Measurements from ENCODE around the gene CCNA1.

GRCh38 chr13:36385489-36385888 is 46.8 kb upstream of the CCNA1 start:
- TF ChIP-seq ZNF600 (tag by site-specific recombination; IDR thresholded peaks at IDR 0.05) = no peak
- TF ChIP-seq ZNF561 (tag by site-specific recombination; IDR thresholded peaks at IDR 0.05; ENCODE audit: borderline replicate concordance) = no peak
- no peak for TF ChIP-seq ZNF274 (IDR thresholded peaks at IDR 0.05; ENCODE audit: low read length)
- no peak for TF ChIP-seq ZNF274 (tag by site-specific recombination; IDR thresholded peaks at IDR 0.05; ENCODE audit: borderline replicate concordance)
- TF ChIP-seq, protein P1, sequence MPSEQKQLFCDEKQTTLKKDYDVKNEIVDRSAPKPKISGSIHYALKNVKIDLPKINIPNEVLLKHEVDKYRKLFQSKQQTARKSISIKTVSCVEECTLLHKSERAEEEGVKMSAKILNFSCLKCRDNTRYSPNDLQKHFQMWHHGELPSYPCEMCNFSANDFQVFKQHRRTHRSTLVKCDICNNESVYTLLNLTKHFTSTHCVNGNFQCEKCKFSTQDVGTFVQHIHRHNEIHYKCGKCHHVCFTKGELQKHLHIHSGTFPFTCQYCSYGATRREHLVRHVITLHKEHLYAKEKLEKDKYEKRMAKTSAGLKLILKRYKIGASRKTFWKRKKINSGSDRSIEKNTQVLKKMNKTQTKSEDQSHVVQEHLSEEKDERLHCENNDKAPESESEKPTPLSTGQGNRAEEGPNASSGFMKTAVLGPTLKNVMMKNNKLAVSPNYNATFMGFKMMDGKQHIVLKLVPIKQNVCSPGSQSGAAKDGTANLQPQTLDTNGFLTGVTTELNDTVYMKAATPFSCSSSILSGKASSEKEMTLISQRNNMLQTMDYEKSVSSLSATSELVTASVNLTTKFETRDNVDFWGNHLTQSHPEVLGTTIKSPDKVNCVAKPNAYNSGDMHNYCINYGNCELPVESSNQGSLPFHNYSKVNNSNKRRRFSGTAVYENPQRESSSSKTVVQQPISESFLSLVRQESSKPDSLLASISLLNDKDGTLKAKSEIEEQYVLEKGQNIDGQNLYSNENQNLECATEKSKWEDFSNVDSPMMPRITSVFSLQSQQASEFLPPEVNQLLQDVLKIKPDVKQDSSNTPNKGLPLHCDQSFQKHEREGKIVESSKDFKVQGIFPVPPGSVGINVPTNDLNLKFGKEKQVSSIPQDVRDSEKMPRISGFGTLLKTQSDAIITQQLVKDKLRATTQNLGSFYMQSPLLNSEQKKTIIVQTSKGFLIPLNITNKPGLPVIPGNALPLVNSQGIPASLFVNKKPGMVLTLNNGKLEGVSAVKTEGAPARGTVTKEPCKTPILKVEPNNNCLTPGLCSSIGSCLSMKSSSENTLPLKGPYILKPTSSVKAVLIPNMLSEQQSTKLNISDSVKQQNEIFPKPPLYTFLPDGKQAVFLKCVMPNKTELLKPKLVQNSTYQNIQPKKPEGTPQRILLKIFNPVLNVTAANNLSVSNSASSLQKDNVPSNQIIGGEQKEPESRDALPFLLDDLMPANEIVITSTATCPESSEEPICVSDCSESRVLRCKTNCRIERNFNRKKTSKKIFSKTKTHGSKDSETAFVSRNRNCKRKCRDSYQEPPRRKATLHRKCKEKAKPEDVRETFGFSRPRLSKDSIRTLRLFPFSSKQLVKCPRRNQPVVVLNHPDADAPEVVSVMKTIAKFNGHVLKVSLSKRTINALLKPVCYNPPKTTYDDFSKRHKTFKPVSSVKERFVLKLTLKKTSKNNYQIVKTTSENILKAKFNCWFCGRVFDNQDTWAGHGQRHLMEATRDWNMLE (tag by site-specific recombination; conservative IDR thresholded peaks at IDR 0.05; ENCODE audit: low read depth) = no peak
- TF ChIP-seq, protein P2, sequence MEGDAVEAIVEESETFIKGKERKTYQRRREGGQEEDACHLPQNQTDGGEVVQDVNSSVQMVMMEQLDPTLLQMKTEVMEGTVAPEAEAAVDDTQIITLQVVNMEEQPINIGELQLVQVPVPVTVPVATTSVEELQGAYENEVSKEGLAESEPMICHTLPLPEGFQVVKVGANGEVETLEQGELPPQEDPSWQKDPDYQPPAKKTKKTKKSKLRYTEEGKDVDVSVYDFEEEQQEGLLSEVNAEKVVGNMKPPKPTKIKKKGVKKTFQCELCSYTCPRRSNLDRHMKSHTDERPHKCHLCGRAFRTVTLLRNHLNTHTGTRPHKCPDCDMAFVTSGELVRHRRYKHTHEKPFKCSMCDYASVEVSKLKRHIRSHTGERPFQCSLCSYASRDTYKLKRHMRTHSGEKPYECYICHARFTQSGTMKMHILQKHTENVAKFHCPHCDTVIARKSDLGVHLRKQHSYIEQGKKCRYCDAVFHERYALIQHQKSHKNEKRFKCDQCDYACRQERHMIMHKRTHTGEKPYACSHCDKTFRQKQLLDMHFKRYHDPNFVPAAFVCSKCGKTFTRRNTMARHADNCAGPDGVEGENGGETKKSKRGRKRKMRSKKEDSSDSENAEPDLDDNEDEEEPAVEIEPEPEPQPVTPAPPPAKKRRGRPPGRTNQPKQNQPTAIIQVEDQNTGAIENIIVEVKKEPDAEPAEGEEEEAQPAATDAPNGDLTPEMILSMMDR (tag by site-specific recombination; IDR thresholded peaks at IDR 0.05) = no peak
- no peak for TF ChIP-seq ZNF354C (tag by site-specific recombination; IDR thresholded peaks at IDR 0.05; ENCODE audit: borderline replicate concordance, low read depth)
- no peak for TF ChIP-seq ZNF24 (tag by site-specific recombination; IDR thresholded peaks at IDR 0.05)
- no peak for TF ChIP-seq SALL2 (tag by site-specific recombination; IDR thresholded peaks at IDR 0.05; ENCODE audit: borderline replicate concordance)
- TF ChIP-seq, protein P3, sequence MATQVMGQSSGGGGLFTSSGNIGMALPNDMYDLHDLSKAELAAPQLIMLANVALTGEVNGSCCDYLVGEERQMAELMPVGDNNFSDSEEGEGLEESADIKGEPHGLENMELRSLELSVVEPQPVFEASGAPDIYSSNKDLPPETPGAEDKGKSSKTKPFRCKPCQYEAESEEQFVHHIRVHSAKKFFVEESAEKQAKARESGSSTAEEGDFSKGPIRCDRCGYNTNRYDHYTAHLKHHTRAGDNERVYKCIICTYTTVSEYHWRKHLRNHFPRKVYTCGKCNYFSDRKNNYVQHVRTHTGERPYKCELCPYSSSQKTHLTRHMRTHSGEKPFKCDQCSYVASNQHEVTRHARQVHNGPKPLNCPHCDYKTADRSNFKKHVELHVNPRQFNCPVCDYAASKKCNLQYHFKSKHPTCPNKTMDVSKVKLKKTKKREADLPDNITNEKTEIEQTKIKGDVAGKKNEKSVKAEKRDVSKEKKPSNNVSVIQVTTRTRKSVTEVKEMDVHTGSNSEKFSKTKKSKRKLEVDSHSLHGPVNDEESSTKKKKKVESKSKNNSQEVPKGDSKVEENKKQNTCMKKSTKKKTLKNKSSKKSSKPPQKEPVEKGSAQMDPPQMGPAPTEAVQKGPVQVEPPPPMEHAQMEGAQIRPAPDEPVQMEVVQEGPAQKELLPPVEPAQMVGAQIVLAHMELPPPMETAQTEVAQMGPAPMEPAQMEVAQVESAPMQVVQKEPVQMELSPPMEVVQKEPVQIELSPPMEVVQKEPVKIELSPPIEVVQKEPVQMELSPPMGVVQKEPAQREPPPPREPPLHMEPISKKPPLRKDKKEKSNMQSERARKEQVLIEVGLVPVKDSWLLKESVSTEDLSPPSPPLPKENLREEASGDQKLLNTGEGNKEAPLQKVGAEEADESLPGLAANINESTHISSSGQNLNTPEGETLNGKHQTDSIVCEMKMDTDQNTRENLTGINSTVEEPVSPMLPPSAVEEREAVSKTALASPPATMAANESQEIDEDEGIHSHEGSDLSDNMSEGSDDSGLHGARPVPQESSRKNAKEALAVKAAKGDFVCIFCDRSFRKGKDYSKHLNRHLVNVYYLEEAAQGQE (tag by site-specific recombination; IDR thresholded peaks at IDR 0.05) = no peak
